NCI-H2196 (cell line): ENCODE results near the gene CCN5.
"Not testable (repeated sequence)": the region's sequence is repeated elsewhere in the genome, so short reads cannot be mapped to it uniquely, and the experiment has no call there.

Experiments used
- DNase-seq: peaks from one replicate; lab custom pipeline; 2025; ENCODE audit not compliant: unreplicated experiment; lab: John Stamatoyannopoulos, UW

Gene CCN5

DNA sequence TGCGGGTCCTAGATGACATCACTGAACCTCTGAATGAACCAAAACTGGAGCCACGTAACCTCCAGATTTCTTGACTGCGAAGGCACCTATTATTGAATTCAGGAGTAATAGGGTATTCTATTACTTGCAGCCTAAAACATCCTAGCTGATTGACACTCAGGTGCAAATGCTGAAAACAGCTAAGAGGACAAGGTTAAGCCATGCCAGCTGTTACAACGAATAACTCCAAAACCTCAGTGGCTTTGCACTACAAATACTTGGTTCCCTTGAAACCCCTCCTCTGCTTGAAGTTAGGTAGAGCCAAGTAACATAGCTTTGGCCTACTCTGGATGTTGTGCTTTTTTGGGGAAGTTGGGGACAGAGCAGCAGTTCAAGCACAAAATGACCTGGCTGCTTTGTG lies 21.0 kb upstream of the CCN5 start:
- DNase-seq, result no peak

GRCh38 chr20:44695295-44695673 lies 19.9 kb upstream of the CCN5 start:
- no peak for DNase-seq

DNA sequence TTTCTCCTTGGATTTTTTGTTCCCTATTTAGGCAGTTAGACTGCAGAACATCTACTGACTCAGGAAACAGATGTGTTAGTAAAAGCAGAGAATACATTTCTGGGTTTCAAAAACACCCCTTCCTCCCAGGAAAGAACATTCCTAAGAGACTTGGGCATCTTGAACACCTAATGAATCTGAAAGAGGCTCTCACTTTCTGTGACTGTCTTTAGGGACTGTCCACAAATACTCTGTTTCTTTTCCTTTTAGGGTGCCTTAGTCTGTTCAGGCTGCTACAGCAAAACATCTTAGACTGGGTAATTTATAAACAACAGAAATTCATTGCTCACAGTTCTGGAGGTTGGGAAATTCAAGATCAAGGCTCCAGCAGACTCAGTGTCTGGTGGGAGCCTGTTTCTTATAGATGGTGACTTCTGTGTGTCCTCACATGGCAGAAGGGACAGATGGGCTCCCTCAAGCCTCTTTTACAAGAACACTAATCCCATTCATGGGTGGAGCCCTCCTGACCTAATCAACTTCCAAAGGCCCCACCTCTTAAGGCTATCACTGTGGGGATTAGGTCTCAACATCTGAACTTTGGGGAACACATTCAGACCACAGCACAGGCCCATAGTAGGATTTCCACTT lies 19.4 kb upstream of the CCN5 start:
- no peak for DNase-seq

- no peak for DNase-seq
Observed at GRCh38 chr20:44696315-44696714, 18.9 kb upstream of the CCN5 start.

- DNase-seq, result not testable (repeated sequence)
Observed at GRCh38 chr20:44697041-44697440, 18.1 kb upstream of the CCN5 start.

DNA sequence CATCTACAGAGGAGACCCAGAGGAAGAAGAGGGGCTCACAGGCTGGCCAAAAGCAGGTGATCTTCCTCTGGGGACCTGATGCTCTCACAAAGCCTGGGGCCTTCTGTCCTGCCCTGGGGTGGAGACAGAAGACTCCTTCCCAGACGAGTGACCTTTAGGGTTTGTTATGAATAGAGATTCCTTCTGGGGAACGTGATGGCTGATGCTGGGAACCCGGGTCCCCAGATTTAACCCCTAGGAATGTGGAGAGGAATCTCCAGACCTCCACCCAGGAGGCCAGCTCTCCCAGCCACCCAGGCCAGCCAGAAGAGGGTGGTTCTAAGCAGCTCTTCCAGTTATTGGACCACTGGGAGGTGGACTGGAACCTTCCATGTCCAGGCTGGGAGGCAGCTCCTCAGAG lies 16.8 kb upstream of the CCN5 start:
- DNase-seq, result no peak

GRCh38 chr20:44700306-44700705 lies 14.9 kb upstream of the CCN5 start:
- no peak for DNase-seq

GRCh38 chr20:44701118-44701857 lies 13.9 kb upstream of the CCN5 start:
- no peak for DNase-seq

GRCh38 chr20:44701858-44702256 lies 13.3 kb upstream of the CCN5 start:
- DNase-seq, result no peak

GRCh38 chr20:44702776-44703175 lies 12.4 kb upstream of the CCN5 start:
- peak; percentile 73 for DNase-seq

DNA sequence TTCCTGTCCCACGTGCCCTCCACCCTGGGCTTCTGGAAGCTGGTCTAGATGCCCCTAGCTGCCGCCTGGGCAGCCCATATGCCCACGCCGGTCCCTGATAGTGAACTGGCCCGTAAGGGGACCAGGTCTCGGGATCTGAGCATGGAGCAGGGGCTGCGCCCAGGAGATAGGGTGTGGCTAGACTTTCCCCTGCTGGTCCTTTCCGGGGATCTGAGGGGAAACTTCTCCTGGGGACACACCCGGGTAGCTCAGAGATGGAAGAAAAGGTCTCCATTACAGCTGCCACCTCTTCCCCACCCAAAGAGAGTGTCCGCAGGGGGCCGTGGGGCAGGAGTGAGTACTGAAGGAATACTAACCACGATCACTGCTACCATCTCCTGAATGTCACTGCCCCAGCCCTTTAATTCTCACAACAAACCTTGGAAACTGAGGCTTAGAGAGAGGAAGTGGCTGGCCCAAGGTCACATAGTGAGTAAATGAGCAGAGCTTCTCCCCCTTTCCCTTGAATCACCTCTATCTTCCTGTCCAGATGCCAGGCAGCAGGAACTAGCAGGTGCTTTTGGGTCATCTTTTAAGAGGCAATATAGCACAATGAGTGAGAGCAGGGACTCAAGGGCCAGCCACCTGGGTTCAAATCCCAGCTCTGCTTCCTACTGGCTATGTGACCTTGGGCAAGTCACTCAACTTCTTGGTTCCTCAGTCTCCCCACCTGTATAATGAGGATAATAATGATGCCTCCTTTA lies 11.8 kb upstream of the CCN5 start:
- DNase-seq, result no peak

DNA sequence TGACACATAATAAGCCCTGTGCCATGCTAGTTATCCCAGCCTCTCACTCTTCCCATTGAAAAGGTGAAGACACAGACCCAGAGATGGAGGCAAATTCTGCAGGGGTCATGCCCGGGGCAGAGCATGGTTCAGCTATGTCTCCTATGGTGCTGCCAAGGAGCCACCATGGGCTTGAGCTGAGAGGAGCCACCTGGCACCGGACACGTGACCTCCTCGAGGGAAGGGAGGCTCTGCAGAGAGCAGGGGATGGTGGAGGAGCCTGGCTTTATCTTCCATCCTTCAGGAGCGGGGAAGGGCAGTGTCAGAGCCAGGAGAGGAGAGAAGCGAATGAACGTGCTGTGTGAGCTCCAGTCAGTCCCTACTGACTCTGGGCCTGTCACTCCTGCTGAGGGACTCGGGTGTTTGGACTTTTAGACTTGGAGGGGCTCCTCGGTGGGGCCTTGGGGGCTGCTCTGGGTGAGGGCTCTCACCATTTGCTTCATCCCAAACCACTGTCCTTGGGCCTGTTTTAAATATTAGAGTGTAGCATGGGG lies 11.1 kb upstream of the CCN5 start:
- no peak for DNase-seq

DNA sequence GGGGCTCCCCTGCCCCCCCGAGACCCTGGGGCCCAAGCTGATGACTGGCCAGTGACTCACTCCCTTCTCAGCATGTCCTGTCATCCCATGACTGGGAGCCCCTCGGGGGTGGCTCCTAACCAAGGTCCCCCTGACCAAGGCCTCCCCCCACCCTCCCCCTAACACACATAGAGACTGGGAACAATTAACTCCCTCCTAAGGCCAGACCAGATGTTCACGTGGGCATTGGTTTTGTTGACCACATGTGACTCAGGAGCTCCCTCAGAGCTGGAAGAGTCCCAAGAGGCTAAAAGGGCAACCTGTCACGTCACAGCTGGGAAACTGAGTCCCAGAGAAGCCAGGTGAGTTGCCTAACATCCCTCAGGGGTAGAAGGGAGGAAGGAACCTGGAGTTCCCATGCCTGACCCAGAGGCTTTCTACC lies 10.6 kb upstream of the CCN5 start:
- no peak for DNase-seq

DNA sequence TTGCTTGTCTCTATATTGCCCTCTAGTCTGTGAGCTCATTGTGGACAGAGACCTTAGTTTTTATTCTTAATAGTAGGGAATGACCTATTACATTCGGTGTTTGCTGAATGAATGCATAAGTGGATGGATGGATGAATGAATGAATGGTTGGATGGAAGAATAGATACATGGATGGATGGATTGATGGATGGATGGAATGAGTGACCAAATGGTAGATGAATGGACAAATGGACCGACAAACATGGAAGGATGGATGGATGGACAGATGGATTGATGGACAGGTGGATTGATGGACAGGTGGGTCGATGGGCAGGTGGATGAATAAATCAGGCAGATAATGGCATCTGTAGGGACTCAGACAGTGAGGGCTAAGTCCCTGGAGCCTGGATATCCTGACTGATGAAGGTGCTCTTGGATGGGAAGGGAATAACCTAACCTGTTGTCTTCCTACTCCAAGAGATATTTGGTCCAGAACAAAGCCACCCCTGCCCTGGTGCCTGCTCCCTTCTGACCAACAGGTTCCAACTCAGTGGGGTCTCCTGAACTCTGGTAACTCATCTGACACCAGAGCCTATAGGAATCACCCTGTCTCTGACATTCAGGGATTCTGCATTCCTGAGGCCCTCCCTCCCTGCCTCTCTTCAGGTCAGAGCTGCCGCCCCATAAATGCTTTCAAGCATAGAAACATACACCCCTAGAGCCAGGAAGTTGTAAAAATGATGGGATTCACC lies 9.6 kb upstream of the CCN5 start:
- DNase-seq, result no peak

DNA sequence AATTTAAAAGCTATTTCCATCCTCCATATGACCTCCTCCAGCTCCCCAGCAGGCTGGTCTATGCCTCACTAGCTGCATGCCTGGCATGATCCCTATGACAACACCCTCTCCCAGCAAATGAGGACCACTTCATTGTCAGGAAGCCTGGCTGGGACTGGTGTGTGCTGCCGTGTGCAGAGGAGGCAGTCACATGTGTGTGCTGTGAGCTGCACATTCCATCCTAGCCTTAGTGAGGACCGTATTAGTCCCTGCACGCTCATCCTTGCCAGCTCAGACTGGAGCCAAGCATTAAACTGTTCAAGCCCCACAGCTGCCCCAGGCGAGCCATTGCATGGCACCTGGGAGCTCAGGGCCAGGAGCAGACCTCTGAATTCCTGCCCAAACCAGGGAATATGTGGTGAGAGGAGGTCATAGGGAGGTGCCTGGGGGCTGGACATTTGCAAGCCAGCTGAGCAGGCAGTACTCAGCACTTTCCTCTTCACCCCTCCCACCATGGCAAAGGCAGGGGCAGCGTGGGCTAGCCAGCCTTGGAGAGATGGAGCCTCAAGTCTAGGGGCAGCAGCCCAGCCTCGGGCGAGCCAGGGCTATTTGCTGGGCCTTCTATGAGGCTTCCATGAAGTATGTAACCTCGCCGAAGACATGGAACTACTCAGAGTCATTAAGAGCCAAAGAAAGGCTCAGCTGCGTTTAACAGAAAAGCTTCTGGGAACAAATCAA lies 8.7 kb upstream of the CCN5 start:
- no peak for DNase-seq

GRCh38 chr20:44707018-44707579 lies 8.1 kb upstream of the CCN5 start:
- DNase-seq, result no peak

DNA sequence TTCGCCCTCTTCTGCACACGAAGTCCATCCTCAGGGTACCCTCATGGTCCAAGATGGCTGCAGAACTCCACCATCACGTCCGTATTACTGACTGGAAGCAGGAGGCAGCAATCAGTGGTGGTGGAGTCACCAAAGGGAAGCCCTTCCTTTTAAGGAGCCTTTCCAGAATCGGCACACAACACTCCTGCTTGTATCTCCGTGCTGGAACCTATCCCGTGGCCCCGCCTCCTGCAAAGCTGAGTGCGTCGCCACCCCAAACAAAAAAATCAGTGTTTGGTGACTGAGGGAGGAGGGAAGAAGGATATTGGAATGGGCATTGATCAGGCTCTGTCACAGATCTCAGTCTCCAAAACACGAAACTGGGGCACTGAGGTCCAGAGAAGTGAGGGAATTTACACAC lies 5.8 kb upstream of the CCN5 start:
- DNase-seq, result no peak

GRCh38 chr20:44709797-44710196 lies 5.4 kb upstream of the CCN5 start:
- DNase-seq, result no peak

DNA sequence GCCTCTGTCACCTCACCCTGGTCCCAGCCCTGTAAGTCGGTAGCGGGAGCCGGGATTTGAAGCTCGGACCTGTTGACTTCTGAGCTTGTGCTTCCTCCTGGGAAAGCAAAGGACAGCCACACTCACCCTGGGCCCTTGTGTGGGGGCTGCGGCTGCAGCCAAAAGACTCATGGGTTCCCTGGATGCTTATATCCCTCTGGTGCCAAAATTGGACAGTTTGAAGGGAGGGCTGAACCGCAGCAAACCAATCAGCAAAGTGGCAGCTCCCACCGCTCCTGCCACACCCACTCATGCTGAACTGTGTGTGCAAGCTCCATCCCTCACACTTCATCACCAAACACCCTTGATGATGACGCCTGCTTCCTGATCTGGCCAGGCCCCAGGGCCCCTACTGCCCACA lies 3.9 kb upstream of the CCN5 start:
- DNase-seq, result no peak

GRCh38 chr20:44714102-44714700 lies 968 bp upstream of the CCN5 start:
- no peak for DNase-seq
